Measurements from ENCODE around the gene CAMK2N2. TPM values are rescaled to one million over a fixed set of nuclear protein-coding genes. Genes with fewer than 3 reads are reported as not detected.

The CAMK2N2 gene
- total and polyA plus RNA-seq, 2 of the 4 experiments (the other 2 are of a cell fraction), result 0.34 TPM; not detected in 1

- no peak for DNase-seq
Measured at GRCh38 chr3:184257083-184257915, 4.1 kb downstream of the CAMK2N2 start.

More at GRCh38 chr3:184257083-184257915, 4.1 kb downstream of the CAMK2N2 start:
- Histone ChIP-seq H2BK15ac (ENCODE audit: low read depth, low read length) (no peak overlapping the region), H3K9me3 (ENCODE audit: control insufficient read depth, insufficient read depth, low read length) (no peaks in the 10 kb centered on the region), H3K4me2 (ENCODE audit: low read depth, low read length) (no peak overlapping the region), H3K23ac (ENCODE audit: low read depth, low read length) (no peak overlapping the region), H3K4me1 (ENCODE audit: control insufficient read depth, insufficient read depth, low read length) (peaks cover 2% of the 10 kb centered on the region; the same call in 1 of the 2 replicates), H3K4ac (ENCODE audit: low read depth, low read length) (no peak overlapping the region), H4K91ac (ENCODE audit: insufficient read depth, low read depth, low read length) (no peak overlapping the region), H3K27me3 (ENCODE audit: control insufficient read depth, insufficient read depth, low read length) (peaks cover 20% of the 10 kb centered on the region; the same call in 1 of the 2 replicates), H2BK20ac (ENCODE audit: low read depth, low read length) (no peak overlapping the region), H4K8ac (ENCODE audit: low read depth in 2 of 2, low read length in 2 of 2) (no peak overlapping the region), H3K36me3 (ENCODE audit: control insufficient read depth, insufficient read depth, low read length) (0 out of 2 replicates have a peak, but pooled peaks cover 2% of the 10 kb centered on the region), H3K4me3 (ENCODE audit: insufficient read depth, low read depth, low read length) (no peak overlapping the region), H3K79me1 (ENCODE audit: low read depth in 1 of 2, low read length in 2 of 2) (no peaks in the 10 kb centered on the region), H2AK5ac (ENCODE audit: low read depth, low read length) (no peak overlapping the region), H3K9me1 (ENCODE audit: insufficient read depth, low read length) (no peaks in the 10 kb centered on the region), H4K20me1 (ENCODE audit: insufficient read depth, low read length) (peaks cover 8% of the 10 kb centered on the region), H3K27ac (ENCODE audit: insufficient read depth, low read length) (no peak overlapping the region), H3K9ac (ENCODE audit: low read depth, low read length) (no peak overlapping the region), H2AFZ (replicated peaks; ENCODE audit: low read length, poor library complexity) (no peak overlapping the region), H2BK5ac (ENCODE audit: low read depth, low read length, poor library complexity, severe bottlenecking) (no peak overlapping the region), H4K5ac (ENCODE audit: low read depth, low read length) (no peak overlapping the region), H3K18ac (ENCODE audit: low read depth, low read length) (no peak overlapping the region), H2BK120ac (ENCODE audit: low read depth, low read length) (no peak overlapping the region), H3K56ac (ENCODE audit: extremely low read depth, insufficient read depth, low read length) (no peak overlapping the region), H2AK9ac (replicated peaks; ENCODE audit: low read depth, low read length, poor library complexity) (no peak overlapping the region), H3K14ac (replicated peaks; ENCODE audit: low read depth, low read length) (no peak overlapping the region)
- BruUV-seq (replicated peaks), result no TSS peak
- intact Hi-C loops (cut with micrococcal nuclease), result loop anchor here (10.0 kb wide), 1 partner anchor 242 kb away; the partner anchor contains the start of gene ABCC5
- WGBS, 2 experiments (ENCODE audit: extremely low coverage in 2 of 2, insufficient read length in 1 of 2), result 81% methylated on average over 10 of the region's 23 CpGs; no CpG with 5 or more reads in 1 of the 2 experiments
- dilution Hi-C loops (cut with HindIII; ENCODE audit: low sequenced_read_pairs, unreplicated experiment), result no loop called here
- CTCF ChIA-PET, result interaction anchor here (0.6 to 0.7 kb wide), 2 partner anchors 48 to 97 kb away, joined by 3 read pairs; no protein-coding TSS in a partner anchor
- in situ Hi-C loops (cut with MboI; ENCODE audit: low sequenced_read_pairs), result loop anchor here (10.0 to 25.0 kb wide), 2 partner anchors 362 to 795 kb away; no protein-coding TSS in a partner anchor
- ATAC-seq (ENCODE audit: low read depth), result no peak
- POLR2A ChIA-PET (ENCODE audit: unreplicated experiment), result interaction anchor here (0.6 kb wide), 1 partner anchor 115 kb away, joined by 6 read pairs; no protein-coding TSS in a partner anchor
- TF ChIP-seq CEBPB (IDR thresholded peaks at IDR 0.05; ENCODE audit: low read depth, low read length), result no peak
- TF ChIP-seq BHLHE40 (IDR thresholded peaks at IDR 0.05; ENCODE audit: low read depth, low read length), result no peak
- no peak for TF ChIP-seq CTCF (conservative IDR thresholded peaks at IDR 0.05; ENCODE audit: low read depth, low read length)
- no peak for TF ChIP-seq RFX5 (IDR thresholded peaks at IDR 0.05; ENCODE audit: low read depth, low read length)
- no peak for TF ChIP-seq RCOR1 (IDR thresholded peaks at IDR 0.05; ENCODE audit: insufficient replicate concordance, low read length)
- TF ChIP-seq MAZ (IDR thresholded peaks at IDR 0.05; ENCODE audit: borderline replicate concordance, low read depth, low read length), result no peak
- no peak for TF ChIP-seq SMC3 (IDR thresholded peaks at IDR 0.05; ENCODE audit: low read depth, low read length)

Measured in IMR-90 (cell line).